Nucleus accumbens (tissue), 56 donors: ENCODE results near the gene ZNF236.

Experiments used
- DNase-seq, 56 donors: peaks; one replicate each; lab custom pipeline; 2025; lab: John Stamatoyannopoulos, UW

The ZNF236 gene

GRCh38 chr18:76850112-76850511 lies 27.8 kb downstream of the ZNF236 start:
- DNase-seq, result no peak

GRCh38 chr18:76855594-76855993 lies 33.2 kb downstream of the ZNF236 start:
- DNase-seq, result no peak

- DNase-seq, result no peak
These were observed 35.1 kb downstream of the ZNF236 start for GRCh38 chr18:76857476-76857875.

DNA sequence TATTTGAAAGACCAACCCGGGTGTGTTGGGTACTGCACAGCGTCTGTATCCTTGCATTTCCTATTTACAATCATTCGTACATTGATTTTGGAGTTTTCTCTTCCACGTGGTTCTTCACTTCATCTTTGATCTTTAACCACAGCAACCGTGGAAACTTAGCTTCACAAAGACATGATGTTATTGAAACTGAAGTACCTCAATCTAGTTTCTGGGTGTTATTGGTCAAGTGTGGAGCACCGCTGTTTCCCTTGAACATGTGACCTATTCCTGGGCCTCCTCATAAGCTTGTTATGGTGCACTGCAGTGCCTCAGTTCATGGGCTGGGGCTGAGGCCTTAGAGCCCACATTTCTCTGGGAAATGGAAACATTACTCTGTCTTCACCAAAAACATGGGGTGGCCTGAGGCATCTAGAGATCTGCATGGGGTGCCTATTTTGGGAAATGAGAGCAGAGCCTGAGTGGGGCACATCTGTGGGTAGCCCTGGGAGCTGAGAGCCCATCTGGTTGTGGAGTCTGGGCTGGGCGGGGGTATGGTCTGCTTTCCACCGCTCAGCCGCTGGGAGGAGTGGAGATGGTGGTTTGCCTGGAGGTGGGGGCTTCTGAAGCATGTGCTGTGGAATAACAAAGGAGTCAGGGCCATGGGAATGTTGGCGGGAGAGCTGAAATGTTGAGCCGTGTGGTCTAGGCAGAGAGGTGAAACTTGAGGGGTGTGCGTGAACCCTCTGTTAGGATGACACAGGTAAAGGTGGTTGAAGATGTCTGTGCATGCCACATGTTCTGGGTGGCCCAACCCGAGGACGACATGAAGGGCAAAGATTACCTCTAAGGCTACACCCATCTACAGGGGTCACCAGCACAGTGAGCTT lies 37.4 kb downstream of the ZNF236 start:
- no peak for DNase-seq

GRCh38 chr18:76860411-76860810 lies 38.1 kb downstream of the ZNF236 start:
- DNase-seq, result no peak

- DNase-seq, result no peak
These were observed 44.3 kb downstream of the ZNF236 start for GRCh38 chr18:76866666-76867065.

DNA sequence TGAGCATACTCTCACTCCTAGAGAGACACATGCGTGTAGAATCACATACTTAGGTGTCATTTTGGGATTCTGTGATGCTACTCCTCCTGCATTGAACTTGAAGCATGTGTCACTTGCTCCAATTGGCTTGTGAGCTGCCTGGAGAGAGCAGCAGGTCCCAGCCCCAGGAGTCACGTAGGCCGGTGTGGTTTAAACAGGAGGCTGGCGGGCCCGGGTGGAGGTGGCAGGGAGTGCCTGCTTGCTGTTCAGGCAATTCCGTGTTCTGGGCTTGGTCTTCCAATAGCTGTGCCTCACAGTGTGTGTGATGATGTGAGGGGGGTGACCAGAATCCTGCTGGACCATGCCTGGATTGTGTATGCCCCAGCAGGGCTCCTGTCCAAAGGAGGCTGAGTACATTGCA lies 51.0 kb downstream of the ZNF236 start:
- DNase-seq, result no peak

DNA sequence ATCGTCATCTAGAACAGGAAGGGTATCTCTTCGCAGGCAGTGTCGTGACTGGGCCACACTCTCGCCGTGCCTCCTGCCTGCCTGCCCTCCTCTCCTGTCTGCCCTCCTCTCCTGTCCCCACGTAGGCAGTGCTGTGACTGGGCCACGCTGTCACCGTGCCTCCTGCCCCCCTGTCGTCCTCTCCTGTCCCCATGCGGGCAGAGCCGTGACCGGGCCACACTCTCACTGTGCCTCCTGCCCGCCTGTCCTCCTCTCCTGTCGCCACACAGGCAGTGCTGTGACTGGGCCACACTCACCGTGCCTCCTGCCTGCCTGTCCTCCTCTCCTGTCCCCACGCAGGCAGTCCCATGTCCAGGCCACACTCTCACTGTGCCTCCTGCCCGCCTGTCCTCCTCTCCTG lies 51.4 kb downstream of the ZNF236 start:
- no peak for DNase-seq

DNA sequence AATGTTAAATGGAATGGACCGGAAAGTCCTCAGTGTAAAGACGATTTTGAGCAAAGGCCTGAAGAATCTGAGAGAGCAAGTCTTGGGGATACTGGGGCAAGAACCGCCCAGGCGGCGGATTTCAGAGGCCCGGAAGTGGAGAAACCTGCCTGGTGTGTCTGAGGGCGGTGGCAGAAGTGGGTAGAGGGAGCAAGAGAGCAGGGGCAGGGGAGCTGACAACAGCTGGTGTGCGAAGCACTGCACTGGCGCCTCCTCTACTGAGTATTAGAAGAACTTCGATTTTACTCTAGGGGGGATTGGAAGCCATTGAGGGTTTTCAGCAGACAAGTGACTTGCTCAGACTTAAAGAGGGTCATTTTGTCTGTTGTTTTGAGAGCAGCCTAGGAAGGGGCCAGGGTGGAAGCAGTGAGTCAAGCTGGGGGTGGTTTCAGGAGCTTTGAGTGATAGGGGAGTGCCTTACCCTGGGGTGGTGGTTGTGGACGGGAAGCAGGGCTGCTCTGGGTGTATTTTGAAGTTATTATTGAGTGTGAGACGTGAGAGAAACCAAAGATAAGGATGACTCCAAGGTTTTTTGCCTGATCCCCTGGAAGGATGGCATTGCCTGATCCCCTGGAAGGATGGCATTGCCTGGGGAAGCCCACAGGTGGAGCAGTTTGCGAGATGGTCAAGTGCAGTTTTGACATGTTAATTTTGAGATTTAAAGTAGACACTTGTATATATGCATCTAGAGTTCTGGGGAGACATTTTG lies 52.5 kb downstream of the ZNF236 start:
- peak in 1 of 56 donors; percentile 35 for DNase-seq

DNA sequence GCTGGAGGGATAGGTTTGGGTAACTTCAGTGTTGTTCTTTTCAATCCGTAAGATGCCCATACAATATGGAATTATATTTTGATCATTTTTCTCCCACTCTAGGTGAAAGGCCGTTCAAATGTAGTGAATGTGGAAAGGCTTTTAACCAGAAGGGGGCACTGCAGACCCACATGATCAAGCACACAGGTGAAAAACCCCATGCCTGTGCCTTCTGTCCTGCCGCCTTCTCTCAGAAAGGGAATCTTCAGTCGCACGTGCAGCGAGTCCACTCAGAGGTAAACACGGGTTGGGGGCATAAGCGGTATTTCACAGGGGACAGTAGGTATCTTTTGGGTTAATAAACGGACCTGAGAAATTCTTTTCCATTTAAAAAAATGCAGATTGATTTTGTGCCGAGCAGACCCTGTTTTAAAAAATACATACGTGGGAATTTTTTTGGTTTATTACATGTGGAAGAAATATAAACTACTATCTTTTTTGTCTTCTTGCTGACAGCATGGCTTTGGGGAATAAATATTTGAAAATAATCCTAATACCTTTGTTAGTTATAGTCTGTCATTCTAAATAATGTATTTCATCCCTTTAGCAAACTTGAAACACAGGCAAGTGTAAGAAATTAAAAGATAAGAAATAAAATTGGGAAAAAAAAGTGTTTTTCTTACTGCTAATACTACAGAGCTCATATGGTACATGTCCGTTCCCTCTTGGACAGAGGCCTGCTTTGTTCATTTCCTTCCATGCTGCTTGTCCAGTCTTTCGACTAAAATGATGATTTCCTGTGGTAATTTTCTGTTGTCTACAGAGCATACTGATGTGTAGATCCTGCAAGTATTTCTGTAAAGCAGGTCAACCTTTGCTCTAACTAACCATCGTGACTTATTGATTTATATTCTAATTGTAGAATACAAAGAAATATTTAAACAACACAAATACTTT lies 53.3 kb downstream of the ZNF236 start:
- peak in 9 of 56 donors; percentile 7 to 41 (median 26) for DNase-seq

GRCh38 chr18:76878426-76878825 lies 56.1 kb downstream of the ZNF236 start:
- peak in 2 of 56 donors; percentile 20 to 30 for DNase-seq

GRCh38 chr18:76880026-76880425 lies 57.7 kb downstream of the ZNF236 start:
- DNase-seq, result no peak

- no peak for DNase-seq
These were observed 59.4 kb downstream of the ZNF236 start for GRCh38 chr18:76881744-76882143.

- no peak for DNase-seq
These were observed 59.8 kb downstream of the ZNF236 start for GRCh38 chr18:76882146-76882545.

- no peak for DNase-seq
These were observed 62.6 kb downstream of the ZNF236 start for GRCh38 chr18:76885001-76885400.

GRCh38 chr18:76886112-76886511 lies 63.8 kb downstream of the ZNF236 start:
- DNase-seq, result no peak

DNA sequence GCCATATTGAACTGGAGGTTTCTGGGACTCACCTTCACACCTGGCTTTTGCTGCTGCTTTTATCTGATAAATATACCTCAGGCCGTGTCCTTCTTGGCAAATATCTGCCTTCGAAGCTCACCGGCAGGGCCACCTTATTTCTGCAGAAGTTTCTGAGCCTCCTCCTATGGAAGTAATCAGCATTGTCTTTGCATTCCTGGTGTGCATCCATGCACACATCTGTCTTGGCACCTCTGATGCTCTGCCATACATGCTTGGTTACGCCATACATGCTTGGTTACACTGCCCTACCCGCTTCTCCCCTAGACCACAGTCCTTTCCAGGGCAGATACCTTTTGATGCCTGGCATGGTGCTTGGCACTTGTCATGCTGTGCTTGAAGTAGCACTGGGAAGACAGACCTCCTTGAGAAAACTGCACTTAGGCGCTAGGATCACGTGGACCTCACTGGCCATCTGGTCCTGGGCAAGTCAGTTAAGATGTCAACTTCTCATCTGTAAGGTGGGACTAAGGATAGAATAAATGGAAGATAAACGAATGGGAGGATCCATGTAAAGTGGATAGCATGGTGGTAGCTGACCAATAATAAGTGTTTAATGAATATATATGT lies 66.8 kb downstream of the ZNF236 start:
- DNase-seq, result no peak

DNA sequence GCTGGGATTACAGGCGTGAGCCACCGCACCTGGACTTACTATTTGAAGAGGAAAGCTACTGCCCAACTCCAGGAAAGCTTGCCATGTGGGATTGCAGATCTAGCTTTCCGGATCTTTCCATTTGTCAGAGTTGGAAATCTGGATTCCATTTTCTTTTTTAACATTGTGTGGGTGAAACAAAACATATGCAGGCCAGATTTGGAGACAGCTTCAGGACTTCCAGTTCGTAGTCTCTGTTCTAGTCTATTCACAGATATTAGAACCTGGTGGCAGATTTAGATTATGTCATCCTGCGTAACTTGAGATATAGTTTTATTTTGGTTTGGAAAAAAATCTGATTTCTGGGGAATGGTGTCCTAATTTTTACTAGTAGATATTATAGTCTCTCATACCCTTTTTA lies 70.5 kb downstream of the ZNF236 start:
- no peak for DNase-seq

DNA sequence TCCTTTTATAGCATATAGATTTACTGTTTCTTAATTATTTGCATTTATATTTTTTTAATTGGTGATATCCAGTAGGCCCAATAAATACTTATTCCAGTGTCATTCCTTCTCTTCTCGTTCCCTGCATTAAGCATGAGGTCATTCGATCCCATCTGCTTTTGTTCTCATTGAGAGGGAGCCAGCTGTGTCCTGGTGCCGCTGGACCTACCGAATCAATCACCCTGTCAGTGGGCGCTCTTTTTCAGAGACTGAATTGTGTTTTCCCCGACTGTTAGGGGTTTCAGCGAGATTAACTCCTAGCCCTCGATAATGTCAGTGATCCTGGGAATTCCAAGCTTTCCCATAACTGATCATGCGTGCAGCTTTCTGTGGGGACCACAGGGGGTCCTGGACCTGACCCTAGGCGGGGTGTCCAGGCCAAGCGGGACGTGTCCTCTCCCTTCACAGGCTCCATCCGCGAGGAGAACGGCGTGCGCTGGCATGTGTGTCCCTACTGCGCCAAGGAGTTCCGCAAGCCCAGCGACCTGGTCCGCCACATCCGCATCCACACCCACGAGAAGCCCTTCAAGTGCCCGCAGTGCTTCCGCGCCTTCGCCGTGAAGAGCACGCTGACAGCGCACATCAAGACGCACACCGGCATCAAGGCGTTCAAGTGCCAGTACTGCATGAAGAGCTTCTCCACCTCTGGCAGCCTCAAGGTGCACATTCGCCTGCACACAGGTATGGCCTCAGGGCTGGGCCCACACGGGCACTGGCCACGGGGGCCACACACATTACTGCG lies 72.4 kb downstream of the ZNF236 start:
- DNase-seq, result no peak
